HEK293 (cell line): ENCODE data around the gene IL17F.

Experiments used
- CTCF ChIP-seq: fragments of 450-650 bp; formaldehyde crosslinking; IDR thresholded peaks from 2 replicates; pipeline ENCODE4 v1.5.1; 2016; ENCODE audit warnings: missing biosample characterization, missing genetic modification characterization
- GLI4 ChIP-seq: fragments of 450-650 bp; formaldehyde crosslinking; IDR thresholded peaks from 2 replicates; pipeline ENCODE4 v1.5.1; 2016; ENCODE audit warnings: missing biosample characterization, missing genetic modification characterization
- HOXD13 ChIP-seq: sonication (generic); formaldehyde crosslinking; IDR thresholded peaks from 2 replicates; pipeline ENCODE4 v1.8.0; 2022; ENCODE audit warnings: missing genetic modification reagents, borderline replicate concordance
- KLF7 ChIP-seq: fragments of 450-650 bp; formaldehyde crosslinking; IDR thresholded peaks from 2 replicates; pipeline ENCODE4 v1.5.1; 2016; ENCODE audit warnings: missing biosample characterization, missing genetic modification characterization, borderline replicate concordance
- KLF8 ChIP-seq: fragments of 450-650 bp; formaldehyde crosslinking; IDR thresholded peaks from 2 replicates; pipeline ENCODE4 v1.5.1; 2016; ENCODE audit warnings: missing biosample characterization, missing genetic modification characterization
- REST ChIP-seq: fragments of 450-650 bp; formaldehyde crosslinking; IDR thresholded peaks from 2 replicates; pipeline ENCODE4 v1.5.1; 2016; ENCODE audit warnings: missing biosample characterization, missing genetic modification characterization
- ZBTB11 ChIP-seq: fragments of 450-650 bp; formaldehyde crosslinking; conservative IDR thresholded peaks from 2 replicates; pipeline ENCODE4 v1.5.1; 2016; ENCODE audit warnings: low read depth, missing biosample characterization, missing genetic modification characterization
- ZFP3 ChIP-seq: fragments of 450-650 bp; formaldehyde crosslinking; IDR thresholded peaks from 2 replicates; pipeline ENCODE4 v1.5.1; 2016; ENCODE audit warnings: low read depth, missing biosample characterization, missing genetic modification characterization
- ZNF19 ChIP-seq: fragments of 450-650 bp; formaldehyde crosslinking; IDR thresholded peaks from 2 replicates; pipeline ENCODE4; 2016; ENCODE audit warnings: missing biosample characterization, missing genetic modification characterization, low read depth
- ZNF362 ChIP-seq: fragments of 450-650 bp; formaldehyde crosslinking; IDR thresholded peaks from 2 replicates; pipeline ENCODE4 v1.5.1; 2016; ENCODE audit warnings: missing biosample characterization, missing genetic modification characterization
- ZNF623 ChIP-seq: fragments of 450-650 bp; formaldehyde crosslinking; IDR thresholded peaks from 2 replicates; pipeline ENCODE4 v1.5.1; 2016; ENCODE audit warnings: missing biosample characterization, missing genetic modification characterization
- ZNF658 ChIP-seq: fragments of 450-650 bp; formaldehyde crosslinking; IDR thresholded peaks from 2 replicates; pipeline ENCODE4; 2016; ENCODE audit warnings: missing biosample characterization, missing genetic modification characterization
- ZSCAN18 ChIP-seq: fragments of 450-650 bp; formaldehyde crosslinking; IDR thresholded peaks from 2 replicates; pipeline ENCODE4 v1.5.1; 2016; ENCODE audit warnings: missing biosample characterization, missing genetic modification characterization
- TF ChIP-seq, protein P1 (sequence below): fragments of 450-650 bp; formaldehyde crosslinking; optimal IDR thresholded peaks from 2 replicates; pipeline ENCODE3; 2016; ENCODE audit warnings: missing biosample characterization, mild to moderate bottlenecking, missing genetic modification characterization

DNA sequence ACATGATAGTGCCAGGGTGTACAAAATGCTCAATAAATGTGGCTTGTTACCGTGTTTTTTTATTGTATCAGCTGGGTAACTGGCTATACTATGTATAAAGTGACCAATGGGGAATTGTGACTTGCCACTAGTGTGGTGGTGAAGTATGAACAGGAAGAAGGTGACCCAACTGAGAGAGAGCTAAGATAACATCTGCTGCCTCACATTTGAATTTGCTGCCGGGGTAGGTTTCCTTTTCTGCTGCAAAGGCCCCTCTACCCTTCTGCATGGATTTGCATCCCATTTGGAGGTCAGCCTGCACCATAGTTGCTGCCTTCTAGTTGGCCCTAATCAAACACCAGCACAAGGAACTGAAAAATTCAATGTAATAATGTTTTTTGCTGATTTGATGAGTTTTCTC lies 34.1 kb downstream of the IL17F start:
- TF ChIP-seq CTCF (tag by site-specific recombination), result no peak
- TF ChIP-seq ZNF658 (tag by site-specific recombination), result no peak
- TF ChIP-seq GLI4, result no peak
- TF ChIP-seq, protein P1, sequence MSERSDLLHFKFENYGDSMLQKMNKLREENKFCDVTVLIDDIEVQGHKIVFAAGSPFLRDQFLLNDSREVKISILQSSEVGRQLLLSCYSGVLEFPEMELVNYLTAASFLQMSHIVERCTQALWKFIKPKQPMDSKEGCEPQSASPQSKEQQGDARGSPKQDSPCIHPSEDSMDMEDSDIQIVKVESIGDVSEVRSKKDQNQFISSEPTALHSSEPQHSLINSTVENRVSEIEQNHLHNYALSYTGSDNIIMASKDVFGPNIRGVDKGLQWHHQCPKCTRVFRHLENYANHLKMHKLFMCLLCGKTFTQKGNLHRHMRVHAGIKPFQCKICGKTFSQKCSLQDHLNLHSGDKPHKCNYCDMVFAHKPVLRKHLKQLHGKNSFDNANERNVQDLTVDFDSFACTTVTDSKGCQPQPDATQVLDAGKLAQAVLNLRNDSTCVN (tag by site-specific recombination), result no peak
- TF ChIP-seq KLF8 (tag by site-specific recombination), result no peak
- TF ChIP-seq ZNF623, result no peak
- TF ChIP-seq ZFP3 (tag by site-specific recombination), result no peak
- TF ChIP-seq KLF7 (tag by site-specific recombination), result no peak
- TF ChIP-seq ZSCAN18 (tag by site-specific recombination), result no peak
- no peak for TF ChIP-seq REST (tag by site-specific recombination)
- TF ChIP-seq ZNF19 (tag by site-specific recombination), result no peak
- no peak for TF ChIP-seq ZNF362 (tag by site-specific recombination)
- TF ChIP-seq HOXD13 (CRISPR knock-in tag), result no peak
- no peak for TF ChIP-seq ZBTB11 (tag by site-specific recombination)
